Measurements from ENCODE around the gene VPREB1.
"Not testable (repeated sequence)": the region's sequence is repeated elsewhere in the genome, so short reads cannot be mapped to it uniquely, and the experiment has no call there.

Gene VPREB1

DNA sequence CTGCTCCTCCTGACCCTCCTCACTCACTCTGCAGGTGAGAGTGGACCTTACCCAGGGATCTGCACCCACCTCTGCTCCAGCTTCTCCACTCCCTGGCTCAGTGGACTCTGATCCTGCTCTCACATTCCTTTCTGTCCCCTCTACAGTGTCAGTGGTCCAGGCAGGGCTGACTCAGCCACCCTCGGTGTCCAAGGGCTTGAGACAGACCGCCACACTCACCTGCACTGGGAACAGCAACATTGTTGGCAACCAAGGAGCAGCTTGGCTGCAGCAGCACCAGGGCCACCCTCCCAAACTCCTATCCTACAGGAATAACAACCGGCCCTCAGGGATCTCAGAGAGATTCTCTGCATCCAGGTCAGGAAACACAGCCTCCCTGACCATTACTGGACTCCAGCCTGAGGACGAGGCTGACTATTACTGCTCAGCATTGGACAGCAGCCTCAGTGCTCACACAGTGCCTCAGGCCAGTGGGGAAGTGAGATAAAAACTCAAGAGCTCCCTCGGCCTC lies 29.7 kb upstream of the VPREB1 start:
- DNase-seq = no peak

DNA sequence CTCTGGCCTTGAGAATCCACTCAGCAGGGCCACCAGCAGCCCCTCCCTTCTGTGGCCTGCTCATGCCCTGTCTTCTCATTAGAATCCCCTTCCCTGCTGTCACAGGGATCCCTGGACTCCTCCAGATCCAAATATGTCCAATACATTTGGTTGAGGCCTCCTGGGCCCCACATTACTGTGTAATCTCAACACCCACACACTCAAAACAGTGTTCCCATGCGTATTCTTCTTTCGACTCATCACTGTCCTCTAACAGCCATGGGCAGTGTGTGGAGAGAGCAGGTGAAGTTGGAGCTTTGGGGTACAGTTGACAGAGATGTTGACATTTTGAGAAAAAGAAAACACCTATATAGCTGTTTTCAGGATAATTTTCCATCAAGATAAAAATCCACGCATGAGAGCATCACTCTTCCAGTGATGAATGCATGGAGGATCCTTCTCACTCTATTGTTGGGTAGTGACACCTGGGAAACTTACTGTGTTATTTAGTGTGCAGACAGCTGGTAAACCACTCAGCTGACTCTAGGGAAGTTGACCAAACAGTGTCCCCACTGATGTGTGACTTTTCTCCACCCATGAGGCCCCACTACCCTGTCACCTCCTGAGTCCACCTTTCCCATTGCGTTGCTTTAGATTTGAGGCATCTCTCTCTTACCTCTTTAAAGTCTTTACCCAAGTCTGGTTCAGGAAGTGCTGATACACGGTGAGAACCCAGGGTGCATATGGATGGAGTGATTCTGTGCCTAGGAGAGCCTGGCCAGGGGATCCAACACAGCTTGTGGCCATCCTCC lies 28.7 kb upstream of the VPREB1 start:
- DNase-seq = no peak

- DNase-seq = no peak
Measured at GRCh38 chr22:22216450-22216959, 28.1 kb upstream of the VPREB1 start.

- no peak for DNase-seq
Measured at GRCh38 chr22:22218302-22218701, 26.3 kb upstream of the VPREB1 start.

- DNase-seq = no peak
Measured at GRCh38 chr22:22219140-22219996, 25.2 kb upstream of the VPREB1 start.

- not testable (repeated sequence) for DNase-seq
Measured at GRCh38 chr22:22221043-22221442, 23.5 kb upstream of the VPREB1 start.

DNA sequence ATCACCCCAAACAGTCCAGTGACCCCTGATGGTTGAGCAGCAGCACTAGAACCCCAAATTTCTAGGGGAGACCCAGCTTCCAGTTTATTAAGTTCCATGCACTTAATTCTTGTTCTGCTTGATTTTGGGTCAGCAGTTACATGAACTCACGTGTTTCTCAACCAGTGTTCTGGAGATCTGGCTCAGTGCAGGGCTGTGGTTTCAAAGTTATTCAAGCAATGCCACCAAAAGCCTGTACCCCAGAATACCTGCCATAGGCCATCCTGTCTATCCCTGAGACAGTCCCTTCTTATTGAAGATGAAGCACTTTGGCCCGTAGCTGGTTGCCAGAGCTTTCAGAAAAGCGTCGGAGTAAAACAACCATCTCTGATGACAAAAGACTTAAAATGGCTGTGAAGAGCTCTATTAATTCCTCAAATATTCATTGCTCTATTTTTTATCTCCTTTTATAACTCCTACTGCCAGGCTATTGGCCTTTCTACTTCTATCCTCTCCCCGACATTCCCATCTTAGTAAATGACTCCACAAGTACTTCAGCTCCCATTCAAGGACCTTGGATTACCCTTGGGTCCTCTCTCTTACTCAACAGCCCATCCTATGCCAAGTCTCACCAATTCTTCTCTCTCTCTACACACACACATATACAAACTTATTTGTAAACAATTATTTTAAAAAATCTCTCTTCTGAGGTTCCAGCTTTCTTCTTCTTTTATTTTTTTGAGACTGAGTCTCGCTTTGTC lies 18.0 kb upstream of the VPREB1 start:
- no peak for DNase-seq

GRCh38 chr22:22228421-22228820 lies 16.2 kb upstream of the VPREB1 start:
- no peak for DNase-seq

DNA sequence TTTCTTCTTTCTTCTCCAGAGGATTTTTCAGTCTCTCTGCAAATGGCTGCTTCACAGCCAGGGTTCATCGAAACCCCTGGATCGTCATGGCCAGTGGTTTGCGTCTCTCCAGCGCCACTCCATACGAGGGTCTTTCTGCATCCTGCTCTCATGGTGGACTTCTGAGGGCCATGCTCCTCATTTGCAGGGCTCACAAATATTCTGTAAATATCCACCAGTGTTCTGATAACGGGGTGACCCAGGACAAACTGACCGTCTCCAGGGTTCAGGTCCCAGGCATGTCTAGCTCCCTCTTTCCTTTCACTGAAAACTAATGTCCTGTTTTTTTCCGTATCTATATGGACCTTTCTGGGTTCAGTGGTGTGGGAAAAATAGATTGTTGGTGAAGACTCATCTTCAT lies 15.7 kb upstream of the VPREB1 start:
- no peak for DNase-seq

DNA sequence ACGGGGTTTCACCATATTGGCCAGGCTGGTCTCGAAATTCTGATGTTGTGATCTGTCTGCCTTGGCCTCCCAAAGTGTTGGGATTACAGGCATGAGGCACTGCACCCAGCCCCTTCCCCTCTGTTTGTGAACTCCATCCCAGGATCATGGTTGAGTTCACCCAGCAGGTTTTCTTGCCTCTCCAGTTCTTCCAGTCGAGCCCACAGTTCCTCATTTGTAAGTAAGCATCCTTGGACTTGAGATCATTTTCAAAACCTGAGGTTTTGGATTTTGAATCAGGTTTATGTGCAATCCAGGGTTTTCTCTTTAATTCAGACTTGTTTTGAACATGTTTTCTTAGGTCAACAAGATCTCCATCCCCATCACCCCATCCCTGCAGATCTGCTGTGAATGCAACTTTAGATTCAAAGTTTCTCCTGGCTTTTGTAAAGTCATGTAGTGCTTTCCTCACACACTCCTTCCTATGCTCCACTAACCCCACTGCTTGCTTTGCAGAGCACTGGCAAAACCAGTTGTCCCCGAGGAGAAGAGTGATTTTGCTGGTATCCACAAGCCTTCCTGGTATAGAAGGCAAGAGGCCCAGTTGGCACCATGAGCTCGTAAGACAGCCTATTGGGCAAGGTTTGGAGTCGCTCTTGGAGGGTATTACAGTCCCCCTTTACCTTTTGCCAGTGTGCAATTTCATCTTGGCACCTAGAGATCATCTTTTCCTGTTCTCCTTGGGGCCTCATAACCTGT lies 14.7 kb upstream of the VPREB1 start:
- DNase-seq = no peak

DNA sequence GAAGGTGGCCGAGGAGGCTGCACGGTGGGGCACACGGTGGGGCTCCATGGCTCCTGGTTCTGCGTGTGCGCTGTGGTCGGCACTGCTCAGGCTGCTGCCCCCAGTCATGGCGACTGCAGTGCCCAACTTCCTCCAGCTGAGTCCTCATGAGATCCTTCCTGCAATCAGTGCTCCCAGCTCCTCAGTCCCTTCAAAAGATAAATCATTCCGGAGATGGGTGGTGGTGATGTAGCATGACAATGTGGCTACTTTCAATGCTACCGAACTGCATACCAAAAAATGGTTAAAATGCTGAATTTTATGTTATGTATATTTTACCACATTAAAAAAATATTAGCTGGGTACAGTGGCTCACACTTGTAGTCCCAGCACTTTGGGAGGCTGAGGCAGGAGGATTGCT lies 14.1 kb upstream of the VPREB1 start:
- DNase-seq = no peak

DNA sequence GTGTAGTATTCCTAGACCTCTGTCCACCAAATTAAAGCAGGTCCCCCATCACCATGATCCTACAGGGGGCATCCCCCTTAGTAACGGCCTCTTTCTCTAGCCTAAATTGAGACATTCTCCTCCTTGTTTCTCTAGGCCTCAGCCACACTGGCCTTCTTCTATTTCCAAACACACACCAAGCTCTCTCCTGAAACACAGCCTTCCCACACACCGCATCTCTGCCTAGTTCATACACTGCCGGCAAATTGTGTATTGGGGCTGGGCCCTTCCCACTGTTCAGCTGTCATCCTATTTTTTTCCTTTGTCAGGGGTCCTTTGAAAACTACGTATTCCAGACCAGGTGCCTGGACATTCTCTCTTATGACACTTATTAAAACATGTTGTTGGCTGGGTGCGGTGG lies 11.5 kb upstream of the VPREB1 start:
- DNase-seq = no peak

- peak in 4 of 5 donors; percentile 32 to 43 (median 38) for DNase-seq
Measured at GRCh38 chr22:22235558-22235957, 9.0 kb upstream of the VPREB1 start.

- no peak for DNase-seq
Measured at GRCh38 chr22:22237521-22237920, 7.1 kb upstream of the VPREB1 start.

GRCh38 chr22:22239311-22239939 lies 5.2 kb upstream of the VPREB1 start:
- DNase-seq = no peak

DNA sequence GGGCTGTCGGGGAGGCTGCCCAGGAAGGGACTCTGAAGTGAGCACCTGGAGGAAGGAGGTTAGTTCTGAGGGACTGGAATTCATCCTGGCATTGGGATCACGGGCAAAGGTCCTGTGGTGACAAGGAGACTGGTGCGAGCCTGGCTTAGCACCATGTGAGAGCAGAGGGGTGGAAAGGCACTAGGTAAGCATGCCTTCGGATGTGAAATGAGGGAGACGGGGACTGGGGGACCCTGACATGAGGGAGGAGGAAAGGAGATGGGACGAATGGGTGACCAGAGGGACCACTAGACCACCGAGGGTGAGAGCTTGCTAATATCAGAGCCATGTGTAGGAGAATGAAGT lies 3.1 kb upstream of the VPREB1 start:
- no peak for DNase-seq

GRCh38 chr22:22242488-22242887 lies 2.1 kb upstream of the VPREB1 start:
- DNase-seq = no peak

GRCh38 chr22:22243033-22243680 lies 1.4 kb upstream of the VPREB1 start:
- DNase-seq = no peak

DNA sequence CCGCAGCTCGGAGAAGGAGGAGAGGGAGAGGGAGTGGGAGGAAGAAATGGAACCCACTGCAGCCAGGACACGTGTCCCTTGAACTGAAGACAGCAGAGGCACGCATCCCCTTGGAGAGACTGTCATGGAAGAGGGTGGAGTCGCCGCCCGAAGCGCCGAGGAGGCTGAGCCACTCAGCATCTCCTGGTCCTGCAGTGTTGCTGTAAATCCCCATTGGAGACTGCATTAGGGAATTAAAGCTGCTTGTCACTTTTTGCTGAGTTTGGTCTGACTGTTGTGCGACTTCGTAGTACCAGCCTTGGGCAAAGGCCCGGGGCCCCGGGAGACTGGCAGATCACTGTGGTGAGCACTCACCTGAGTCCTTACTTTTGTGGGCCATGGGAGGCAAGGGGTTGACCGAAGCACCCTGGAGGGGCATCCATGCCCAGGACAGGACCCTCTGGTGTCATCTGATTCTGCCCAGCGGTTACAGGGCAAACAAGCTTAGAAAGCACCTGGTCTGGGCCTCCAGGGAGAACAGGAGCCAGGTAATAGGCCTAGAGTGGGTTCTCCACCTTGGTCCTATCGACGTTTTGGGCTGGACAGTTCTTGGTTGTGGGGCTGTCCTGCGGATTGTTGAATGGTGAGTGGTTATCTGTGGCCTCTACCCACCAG lies 797 bp downstream of the VPREB1 start:
- DNase-seq = no peak

GRCh38 chr22:22245935-22246525 lies 1.4 kb downstream of the VPREB1 start:
- no peak for DNase-seq

All from T-helper 1 cell (primary cell).